GM12872 (cell line): ENCODE measurements around the gene C3orf52.

Experiments used
- CTCF ChIP-seq: IDR thresholded peaks from 3 replicates; pipeline ENCODE4 v1.5.1; 2011; ENCODE audit warnings: low read depth, mild to moderate bottlenecking, low read length, moderate library complexity; ENCODE audit not compliant: insufficient read depth

The C3orf52 gene

GRCh38 chr3:112078125-112079083, 7.8 kb upstream of the C3orf52 start:
- no peak for TF ChIP-seq CTCF

- TF ChIP-seq CTCF: no peak
These were observed 3.0 kb upstream of the C3orf52 start for GRCh38 chr3:112083239-112083638.

- no peak for TF ChIP-seq CTCF
These were observed 1.0 kb upstream of the C3orf52 start for GRCh38 chr3:112084980-112085705.

- no peak for TF ChIP-seq CTCF
These were observed 484 bp upstream of the C3orf52 start for GRCh38 chr3:112085735-112086075.

- no peak for TF ChIP-seq CTCF
These were observed 811 bp downstream of the C3orf52 start for GRCh38 chr3:112086875-112087524.

GRCh38 chr3:112087746-112088145, 1.6 kb downstream of the C3orf52 start:
- TF ChIP-seq CTCF: no peak

- TF ChIP-seq CTCF: no peak
These were observed 2.8 kb downstream of the C3orf52 start for GRCh38 chr3:112088944-112089343.
